ENCODE measurements around the gene FASTK.

FASTK gene

GRCh38 chr7:151080522-151081169, at the start of gene FASTK:
Gene FASTK, minus strand, starts transcription at chr7:151080809. Its CDS starts 43 bp downstream, at chr7:151080766.
- Histone ChIP-seq H3K36me3 (peaks cover 16 to 40% (median 27%) of the 10 kb centered on the region in 11 experiments), H3K9ac (peak within 1 kb of the TSS; percentile 90 to 99 (median 97)), H3K27ac (peak within 1 kb of the TSS; percentile 82 to 98 (median 93)), H4K20me1 (peaks cover 5 to 58% (median 44%) of the 10 kb centered on the region in 11 experiments; a peak in 21 of 22 replicates), H3K4me3 (peak within 1 kb of the TSS; percentile 81 to 98 (median 86)), H3K4me2 (peak within 1 kb of the TSS; percentile 98 to 100 (median 99)), H3K4me1 (peaks cover 61 to 74% (median 68%) of the 10 kb centered on the region in 10 experiments), H3K9me3 (replicated peaks in 1 of 11) (no peaks in the 10 kb centered on the region), H3K27me3 (peaks cover 0 to 22% (median 20%) of the 10 kb centered on the region in 11 experiments; a peak in 18 of 22 replicates)
- no peak for TF ChIP-seq Cebpa-rat (IDR thresholded peaks at IDR 0.05)

GRCh38 chr7:151129960-151130591, 49.5 kb upstream of the FASTK start:
- peaks cover 10 to 98% (median 55%) of the 10 kb centered on the region in 11 experiments; a peak in 20 of 22 replicates for H4K20me1 ChIP-seq
- H3K4me3 ChIP-seq, result no peak overlapping the region
- H3K9me3 ChIP-seq (replicated peaks in 1 of 11), result no peaks in the 10 kb centered on the region
- peaks cover 23 to 97% (median 76%) of the 10 kb centered on the region in 11 experiments; a peak in 19 of 22 replicates for H3K36me3 ChIP-seq
- H3K4me2 ChIP-seq, result peak overlapping the region in 6 of 11 experiments; percentile 13 to 42 (median 34); a peak in 10 of 22 replicates
- 0 out of 22 replicates have a peak overlapping the region, but pooled peaks of 1 of the 11 experiments have one; percentile 13 for H3K9ac ChIP-seq
- no peak overlapping the region for H3K27ac ChIP-seq
- peaks cover 0 to 29% (median 10%) of the 10 kb centered on the region in 10 experiments; a peak in 12 of 20 replicates for H3K4me1 ChIP-seq
- TF ChIP-seq Cebpa-rat (IDR thresholded peaks at IDR 0.05), result no peak
- H3K27me3 ChIP-seq, result no peaks in the 10 kb centered on the region

- H3K27ac ChIP-seq, result no peak overlapping the region
- no peak for TF ChIP-seq Cebpa-rat (IDR thresholded peaks at IDR 0.05)
- no peak overlapping the region for H3K9ac ChIP-seq
- H3K36me3 ChIP-seq, result peaks cover 26 to 97% (median 76%) of the 10 kb centered on the region in 11 experiments
- peaks cover 15 to 98% (median 59%) of the 10 kb centered on the region in 11 experiments; a peak in 21 of 22 replicates for H4K20me1 ChIP-seq
- H3K9me3 ChIP-seq (replicated peaks in 1 of 11), result no peaks in the 10 kb centered on the region
- no peak overlapping the region for H3K4me3 ChIP-seq
- peak overlapping the region in 6 of 11 experiments; percentile 13 to 42 (median 34); a peak in 10 of 22 replicates for H3K4me2 ChIP-seq
- no peaks in the 10 kb centered on the region for H3K27me3 ChIP-seq
- peaks cover 0 to 33% (median 12%) of the 10 kb centered on the region in 10 experiments; a peak in 12 of 20 replicates for H3K4me1 ChIP-seq
Observed at GRCh38 chr7:151129117-151129959, 48.7 kb upstream of the FASTK start.

GRCh38 chr7:151128716-151129115, 48.1 kb upstream of the FASTK start:
- peaks cover 20 to 98% (median 63%) of the 10 kb centered on the region in 11 experiments for H4K20me1 ChIP-seq
- no peaks in the 10 kb centered on the region for H3K9me3 ChIP-seq (replicated peaks in 1 of 11)
- peaks cover 29 to 97% (median 73%) of the 10 kb centered on the region in 11 experiments for H3K36me3 ChIP-seq
- no peaks in the 10 kb centered on the region for H3K27me3 ChIP-seq
- no peak for TF ChIP-seq Cebpa-rat (IDR thresholded peaks at IDR 0.05)
- no peak overlapping the region for H3K27ac ChIP-seq
- H3K9ac ChIP-seq, result no peak overlapping the region
- peaks cover 0 to 33% (median 12%) of the 10 kb centered on the region in 10 experiments; a peak in 12 of 20 replicates for H3K4me1 ChIP-seq
- H3K4me2 ChIP-seq, result no peak overlapping the region
- H3K4me3 ChIP-seq, result no peak overlapping the region

GRCh38 chr7:151128144-151128543, 47.5 kb upstream of the FASTK start:
- no peak overlapping the region for H3K4me2 ChIP-seq
- H3K9me3 ChIP-seq (replicated peaks in 1 of 11), result no peaks in the 10 kb centered on the region
- no peak for TF ChIP-seq Cebpa-rat (IDR thresholded peaks at IDR 0.05)
- H4K20me1 ChIP-seq, result peaks cover 20 to 99% (median 68%) of the 10 kb centered on the region in 11 experiments
- no peak overlapping the region for H3K9ac ChIP-seq
- H3K36me3 ChIP-seq, result peaks cover 29 to 98% (median 76%) of the 10 kb centered on the region in 11 experiments
- H3K4me1 ChIP-seq, result peaks cover 0 to 33% (median 12%) of the 10 kb centered on the region in 10 experiments; a peak in 12 of 20 replicates
- H3K4me3 ChIP-seq, result no peak overlapping the region
- H3K27ac ChIP-seq, result no peak overlapping the region
- H3K27me3 ChIP-seq, result no peaks in the 10 kb centered on the region

GRCh38 chr7:151126491-151127137, 46.0 kb upstream of the FASTK start:
- Histone ChIP-seq H3K36me3 (peaks cover 29 to 98% (median 76%) of the 10 kb centered on the region in 11 experiments), H3K4me2 (no peak overlapping the region), H3K4me1 (peaks cover 0 to 30% (median 12%) of the 10 kb centered on the region in 10 experiments; a peak in 12 of 20 replicates), H3K27ac (no peak overlapping the region), H3K27me3 (no peaks in the 10 kb centered on the region), H3K9ac (no peak overlapping the region), H3K4me3 (no peak overlapping the region), H3K9me3 (replicated peaks in 1 of 11) (no peaks in the 10 kb centered on the region), H4K20me1 (peaks cover 20 to 99% (median 72%) of the 10 kb centered on the region in 11 experiments)
- no peak for TF ChIP-seq Cebpa-rat (IDR thresholded peaks at IDR 0.05)

- H3K9ac ChIP-seq, result no peak overlapping the region
- no peak overlapping the region for H3K4me2 ChIP-seq
- TF ChIP-seq Cebpa-rat (IDR thresholded peaks at IDR 0.05), result no peak
- H4K20me1 ChIP-seq, result peaks cover 22 to 99% (median 74%) of the 10 kb centered on the region in 11 experiments
- H3K36me3 ChIP-seq, result peaks cover 28 to 98% (median 76%) of the 10 kb centered on the region in 11 experiments
- no peaks in the 10 kb centered on the region for H3K9me3 ChIP-seq (replicated peaks in 1 of 11)
- peaks cover 0 to 26% (median 10%) of the 10 kb centered on the region in 10 experiments; a peak in 13 of 20 replicates for H3K4me1 ChIP-seq
- H3K27ac ChIP-seq, result no peak overlapping the region
- H3K27me3 ChIP-seq, result no peaks in the 10 kb centered on the region
- no peak overlapping the region for H3K4me3 ChIP-seq
Observed at GRCh38 chr7:151125846-151126481, 45.4 kb upstream of the FASTK start.

GRCh38 chr7:151125470-151125845, 44.8 kb upstream of the FASTK start:
- peaks cover 27 to 99% (median 75%) of the 10 kb centered on the region in 11 experiments for H4K20me1 ChIP-seq
- no peak overlapping the region for H3K4me2 ChIP-seq
- H3K9ac ChIP-seq, result no peak overlapping the region
- H3K36me3 ChIP-seq, result peaks cover 23 to 98% (median 76%) of the 10 kb centered on the region in 11 experiments
- TF ChIP-seq Cebpa-rat (IDR thresholded peaks at IDR 0.05), result no peak
- H3K4me1 ChIP-seq, result peaks cover 0 to 24% (median 9%) of the 10 kb centered on the region in 10 experiments; a peak in 13 of 20 replicates
- H3K27me3 ChIP-seq, result no peaks in the 10 kb centered on the region
- no peak overlapping the region for H3K27ac ChIP-seq
- no peaks in the 10 kb centered on the region for H3K9me3 ChIP-seq (replicated peaks in 1 of 11)
- no peak overlapping the region for H3K4me3 ChIP-seq

Data from BLaER1 treated with 17β-estradiol and CSF1 and Interleukin-3, amounts not matched to agents 10 nM and 100 nM (cell line).